Liver (tissue), 3 donors: Measurements from ENCODE around the gene TWIST2.
A peak's percentile ranks its signal among the peaks of the same experiment; 100 is the strongest.

Source experiments
- ATF3 ChIP-seq: IDR thresholded peaks from 2 replicates; pipeline ENCODE4 v1.6.1; 2016; ENCODE audit warnings: antibody characterized with exemption
- CTCF ChIP-seq: fragments of 150-350 bp; IDR thresholded peaks from 2 replicates; pipeline ENCODE4 v1.5.1; 2017; ENCODE audit warnings: improper control_type of control experiment, low read depth, low read length; ENCODE audit not compliant: missing input control
- GABPA ChIP-seq, 2 donors: IDR thresholded peaks in 1 of 2; conservative IDR thresholded peaks in 1 of 2; 2 replicates each; pipeline ENCODE4 v1.6.1; 2016; ENCODE audit warnings: antibody characterized with exemption in 2 of 2, mild to moderate bottlenecking in 1 of 2, moderate library complexity in 1 of 2
- JUND ChIP-seq, 2 donors: IDR thresholded peaks; 2 replicates each; pipeline ENCODE4 v1.6.1; 2016; ENCODE audit warnings: antibody characterized with exemption in 2 of 2
- MAX ChIP-seq: IDR thresholded peaks from 2 replicates; pipeline ENCODE4 v1.6.1; 2016; ENCODE audit warnings: antibody characterized with exemption
- RAD21 ChIP-seq, 2 donors: IDR thresholded peaks; 2 replicates each; pipeline ENCODE4 v1.6.1; 2016; ENCODE audit warnings: antibody characterized with exemption in 2 of 2, mild to moderate bottlenecking in 2 of 2
- REST ChIP-seq: IDR thresholded peaks from 2 replicates; pipeline ENCODE4 v1.6.1; 2016; ENCODE audit warnings: antibody characterized with exemption, mild to moderate bottlenecking
- donor health status: healthy.
- donor health status: healthy.

GRCh38 chr2:238864207-238865014 is 16.5 kb downstream of the TWIST2 start:
- TF ChIP-seq REST (no peak), CTCF (no peak), JUND (IDR thresholded peaks at IDR 0.05) (peak; percentile 81 to 84), MAX (no peak), GABPA (IDR thresholded peaks at IDR 0.05 in 1 of 2, conservative IDR thresholded peaks at IDR 0.05 in 1 of 2) (no peak), RAD21 (IDR thresholded peaks at IDR 0.05) (no peak), ATF3 (no peak)
